MCF 10A (cell line): ENCODE data around the gene MCL1. TPM values are rescaled to one million over a fixed set of nuclear protein-coding genes. Genes with fewer than 3 reads are reported as not detected.

Experiments
- BruUV-seq: library from RNA; stranded (reverse); fragments of 400-500 nt; replicated peaks from 2 replicates; lab custom pipeline; 2021; lab: Mats Ljungman, UMichigan
- CTCF ChIA-PET: fragments of 300-600 bp; sonication (Branson Sonifier 250); formaldehyde crosslinking; extraction: SDS; loops from one replicate; lab custom pipeline; 2021; ENCODE audit warnings: antibody characterized with exemption, inconsistent platforms; lab: Yijun Ruan, JAX
- POLR2A ChIA-PET: fragments of 300-600, 350-650 bp; sonication (Branson Sonifier 250); formaldehyde crosslinking; extraction: SDS; loops from one replicate; lab custom pipeline; 2020; ENCODE audit warnings: antibody characterized with exemption, inconsistent platforms; lab: Yijun Ruan, JAX
- DNase-seq: peaks from one replicate; pipeline ENCODE4 v3.0.0-alpha.2; 2018; ENCODE audit not compliant: unreplicated experiment
- H3K27ac Mint-ChIP-seq: one replicate; pipeline ENCODE4 v1.8.0; 2022; ENCODE audit warnings: mild to moderate bottlenecking, low read depth, mixed read lengths; ENCODE audit not compliant: unreplicated experiment
- H3K27me3 Mint-ChIP-seq: one replicate; pipeline ENCODE4 v1.8.0; 2022; ENCODE audit warnings: mixed read lengths; ENCODE audit not compliant: insufficient read depth, unreplicated experiment
- H3K36me3 Mint-ChIP-seq: one replicate; pipeline ENCODE4 v1.8.0; 2022; ENCODE audit warnings: mild to moderate bottlenecking, moderate library complexity, mixed read lengths; ENCODE audit not compliant: insufficient read depth, unreplicated experiment
- H3K4me1 Mint-ChIP-seq: one replicate; pipeline ENCODE4 v1.8.0; 2022; ENCODE audit warnings: mixed read lengths; ENCODE audit not compliant: insufficient read depth, unreplicated experiment
- H3K4me3 Mint-ChIP-seq: one replicate; pipeline ENCODE4 v1.8.0; 2022; ENCODE audit warnings: mild to moderate bottlenecking, moderate library complexity, mixed read lengths; ENCODE audit not compliant: unreplicated experiment
- H3K9me3 Mint-ChIP-seq: one replicate; pipeline ENCODE4 v1.8.0; 2022; ENCODE audit warnings: mixed read lengths; ENCODE audit not compliant: unreplicated experiment
- intact Hi-C: fragments of 100-400 bp; cut with micrococcal nuclease; formaldehyde crosslinking; loops from 2 replicates; pipeline ENCODE4 v1.14.1; 2022
- total RNA-seq: library from RNA; stranded (reverse); gene quantifications from 2 replicates; pipeline ENCODE4 v1.2.3, GENCODE V29; 2022
- TF ChIP-seq, protein P1 (sequence below): fragments of 200-600 bp; IDR thresholded peaks from one replicate; pipeline ENCODE4 v1.8.0; 2022; ENCODE audit warnings: antibody characterized with exemption, mild to moderate bottlenecking; ENCODE audit not compliant: unreplicated experiment

MCL1 gene
- total RNA-seq, 1 experiment from 2014 or later, result 624 TPM

DNA sequence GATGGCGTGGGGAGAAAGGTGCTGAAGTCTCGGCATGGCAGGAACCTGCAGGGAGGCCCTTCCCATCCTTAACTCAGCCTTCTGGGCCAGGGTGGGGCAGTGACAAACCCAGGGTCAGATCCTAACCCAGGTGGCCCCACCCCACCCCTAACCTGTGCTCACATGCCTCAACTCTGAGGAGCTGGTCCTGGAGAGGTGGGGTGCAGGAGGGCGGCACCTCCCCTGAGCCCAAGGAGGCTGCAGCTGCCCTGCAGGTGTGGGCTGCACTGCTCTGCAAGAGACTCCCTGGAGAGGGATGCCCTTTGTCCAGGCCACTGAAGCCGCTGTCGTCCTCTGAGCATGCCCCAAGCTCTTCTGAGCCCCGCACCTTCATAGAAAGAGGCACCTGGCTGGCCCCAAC lies 45.4 kb downstream of the MCL1 start:
- Mint-ChIP-seq H3K27ac (no peak overlapping the region), H3K4me1 (peaks cover 9% of the 10 kb centered on the region), H3K4me3 (no peak overlapping the region), H3K9me3 (no peaks in the 10 kb centered on the region), H3K36me3 (no peaks in the 10 kb centered on the region), H3K27me3 (no peaks in the 10 kb centered on the region)
- TF ChIP-seq, protein P1, sequence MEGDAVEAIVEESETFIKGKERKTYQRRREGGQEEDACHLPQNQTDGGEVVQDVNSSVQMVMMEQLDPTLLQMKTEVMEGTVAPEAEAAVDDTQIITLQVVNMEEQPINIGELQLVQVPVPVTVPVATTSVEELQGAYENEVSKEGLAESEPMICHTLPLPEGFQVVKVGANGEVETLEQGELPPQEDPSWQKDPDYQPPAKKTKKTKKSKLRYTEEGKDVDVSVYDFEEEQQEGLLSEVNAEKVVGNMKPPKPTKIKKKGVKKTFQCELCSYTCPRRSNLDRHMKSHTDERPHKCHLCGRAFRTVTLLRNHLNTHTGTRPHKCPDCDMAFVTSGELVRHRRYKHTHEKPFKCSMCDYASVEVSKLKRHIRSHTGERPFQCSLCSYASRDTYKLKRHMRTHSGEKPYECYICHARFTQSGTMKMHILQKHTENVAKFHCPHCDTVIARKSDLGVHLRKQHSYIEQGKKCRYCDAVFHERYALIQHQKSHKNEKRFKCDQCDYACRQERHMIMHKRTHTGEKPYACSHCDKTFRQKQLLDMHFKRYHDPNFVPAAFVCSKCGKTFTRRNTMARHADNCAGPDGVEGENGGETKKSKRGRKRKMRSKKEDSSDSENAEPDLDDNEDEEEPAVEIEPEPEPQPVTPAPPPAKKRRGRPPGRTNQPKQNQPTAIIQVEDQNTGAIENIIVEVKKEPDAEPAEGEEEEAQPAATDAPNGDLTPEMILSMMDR, result no peak
- no TSS peak for BruUV-seq
- intact Hi-C loops, result no loop called here
- CTCF ChIA-PET, result interaction anchor here (0.6 to 4.4 kb wide), 11 partner anchors 10 to 565 kb away, joined by 3 to 30 read pairs (median 4); no protein-coding TSS in a partner anchor
- DNase-seq, result no peak
- POLR2A ChIA-PET, result interaction anchor here (0.6 to 1.2 kb wide), 4 partner anchors 95 to 538 kb away, joined by 3 to 5 read pairs (median 3); partner anchors contain the start of gene ENSA

DNA sequence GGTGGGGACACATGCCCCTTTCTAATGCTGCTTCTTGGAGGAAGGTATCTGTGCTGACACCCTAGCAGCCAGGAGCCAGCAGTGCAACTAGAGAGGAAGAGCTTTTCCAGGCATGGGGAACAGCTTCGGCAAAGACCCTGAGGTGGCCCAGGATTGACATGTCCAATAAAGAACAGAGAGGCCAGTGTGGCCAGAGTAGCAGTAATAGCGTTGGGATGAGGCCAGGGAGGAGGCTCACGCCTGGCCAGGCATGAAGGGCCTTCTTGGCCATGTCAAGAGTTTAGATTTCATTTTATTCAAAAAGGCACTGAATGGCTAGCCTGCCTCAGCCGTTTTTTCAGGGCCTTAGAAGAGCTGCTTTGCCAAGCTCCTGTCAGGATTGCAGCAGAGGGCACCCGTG lies 46.5 kb downstream of the MCL1 start:
- intact Hi-C loops, result loop anchor here (1.0 kb wide), 3 partner anchors 48 to 278 kb away; no protein-coding TSS in a partner anchor
- POLR2A ChIA-PET, result interaction anchor here (1.0 to 2.4 kb wide), 6 partner anchors 16 to 96 kb away, joined by 3 to 14 read pairs (median 4); partner anchors contain the start of genes ADAMTSL4, ENSA, FALEC and MCL1
- Mint-ChIP-seq H3K27me3 (no peaks in the 10 kb centered on the region), H3K4me1 (peaks cover 13% of the 10 kb centered on the region), H3K9me3 (no peaks in the 10 kb centered on the region), H3K36me3 (no peaks in the 10 kb centered on the region), H3K27ac (no peak overlapping the region), H3K4me3 (no peak overlapping the region)
- no peak for DNase-seq
- CTCF ChIA-PET, result interaction anchor here (0.5 to 4.4 kb wide), 39 partner anchors 8 to 424 kb away, joined by 3 to 44 read pairs (median 4); partner anchors contain the start of genes ADAMTSL4, C1orf54 and FALEC
- TF ChIP-seq, protein P1, result no peak
- no TSS peak for BruUV-seq

DNA sequence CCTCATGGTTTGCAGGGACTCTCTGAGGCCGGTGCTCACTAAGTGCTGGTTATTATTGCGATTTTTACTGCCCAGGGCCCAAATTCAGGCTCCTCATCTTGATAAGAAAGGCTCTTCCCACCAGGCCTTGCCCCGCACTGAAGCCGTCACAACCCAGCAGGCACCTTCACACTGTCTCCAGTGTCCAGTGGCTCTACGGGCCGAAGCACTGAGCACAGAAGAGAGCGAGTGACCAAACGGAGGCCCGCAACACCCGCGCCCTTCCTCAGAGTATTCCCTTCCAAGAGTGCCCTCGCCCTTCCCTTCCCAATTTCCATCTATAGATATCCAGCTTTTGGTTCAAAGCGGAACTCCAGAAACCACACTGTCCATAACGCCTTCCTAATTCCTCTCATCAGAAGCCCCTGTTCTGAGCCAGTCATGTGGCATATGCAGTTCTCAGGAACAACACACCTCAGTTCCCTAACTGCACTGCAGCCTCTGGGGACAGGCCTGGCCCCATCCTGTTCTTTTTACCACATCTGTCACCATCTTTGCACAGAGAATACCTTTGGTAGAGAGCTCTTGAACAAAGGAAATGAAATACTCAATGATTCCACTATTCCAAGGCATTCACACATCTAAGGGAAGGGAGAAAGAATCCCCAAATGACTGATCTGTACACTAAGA lies 48.8 kb downstream of the MCL1 start:
- Mint-ChIP-seq H3K36me3 (no peaks in the 10 kb centered on the region), H3K9me3 (no peaks in the 10 kb centered on the region), H3K27ac (peak overlapping the region; percentile 37), H3K4me1 (peaks cover 13% of the 10 kb centered on the region), H3K27me3 (no peaks in the 10 kb centered on the region), H3K4me3 (no peak overlapping the region)
- BruUV-seq, result no TSS peak
- TF ChIP-seq, protein P1, result no peak
- POLR2A ChIA-PET, result interaction anchor here (0.6 to 2.4 kb wide), 5 partner anchors 11 to 43 kb away, joined by 3 to 14 read pairs (median 6); partner anchors contain the start of genes ADAMTSL4, ECM1, FALEC and TARS2
- no peak for DNase-seq
- CTCF ChIA-PET, result interaction anchor here (1.4 to 4.4 kb wide), 5 partner anchors 13 to 65 kb away, joined by 3 to 30 read pairs (median 5); partner anchors contain the start of gene ADAMTSL4
- intact Hi-C loops, result no loop called here

DNA sequence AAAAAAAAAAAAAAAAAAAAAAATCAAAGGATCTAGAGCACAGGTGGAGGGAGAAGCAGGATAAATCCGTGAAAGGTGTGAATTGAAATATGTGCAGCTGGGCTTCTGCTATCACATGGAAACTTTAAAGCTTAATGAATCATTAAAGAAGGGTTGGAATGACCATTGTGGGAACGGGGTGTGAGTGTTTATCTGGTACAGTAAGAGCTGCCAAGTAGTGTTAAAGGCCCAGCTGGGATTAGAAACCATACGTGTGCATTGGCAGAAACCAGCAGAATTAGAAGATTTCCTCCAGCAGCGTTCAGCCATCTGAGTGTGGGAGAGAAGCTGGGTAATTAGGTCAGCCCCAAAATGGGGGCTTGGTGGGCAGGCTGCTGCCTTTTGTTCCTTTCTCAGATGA lies 50.4 kb downstream of the MCL1 start:
- H3K36me3 Mint-ChIP-seq, result no peaks in the 10 kb centered on the region
- no TSS peak for BruUV-seq
- ChIA-PET POLR2A (interaction anchor here (1.2 to 2.6 kb wide), 5 partner anchors 12 to 99 kb away, joined by 4 to 17 read pairs (median 7); partner anchors contain the start of genes FALEC and TARS2), CTCF (interaction anchor here (0.6 to 0.9 kb wide), 4 partner anchors 9 to 436 kb away, joined by 3 to 6 read pairs (median 3); no protein-coding TSS in a partner anchor)
- intact Hi-C loops, result no loop called here
- H3K27ac Mint-ChIP-seq, result no peak overlapping the region
- no peak overlapping the region for H3K4me3 Mint-ChIP-seq
- peaks cover 13% of the 10 kb centered on the region for H3K4me1 Mint-ChIP-seq
- TF ChIP-seq, protein P1, result no peak
- peak; percentile 25 for DNase-seq
- no peaks in the 10 kb centered on the region for H3K9me3 Mint-ChIP-seq
- no peaks in the 10 kb centered on the region for H3K27me3 Mint-ChIP-seq
